K562 (cell line): ENCODE data around the gene CNPY4. TPM values are rescaled to one million over a fixed set of nuclear protein-coding genes. Genes with fewer than 3 reads are reported as not detected.

ENCODE experiments used
- E2F4 ChIP-seq: sonication (generic); formaldehyde crosslinking; IDR thresholded peaks from 2 replicates; pipeline ENCODE4 v1.8.0; 2022; ENCODE audit warnings: mild to moderate bottlenecking, low read depth, missing genetic modification reagents
- E2F6 ChIP-seq, 2 experiments: IDR thresholded peaks; 2 replicates each; pipeline ENCODE4 v1.6.1; 2011; ENCODE audit warnings: borderline replicate concordance in 1 of 2, control low read depth in 1 of 2, low read depth in 1 of 2, low read length in 1 of 2, mild to moderate bottlenecking in 1 of 2, mixed read lengths in 1 of 2, moderate library complexity in 1 of 2; ENCODE audit not compliant: insufficient read depth in 1 of 2, insufficient read length in 1 of 2, poor library complexity in 1 of 2, severe bottlenecking in 1 of 2; ENCODE audit errors: extremely low read depth in 1 of 2
- EGR1 ChIP-seq: fragments of 450-650 bp; conservative IDR thresholded peaks from 2 replicates; pipeline ENCODE4 v1.6.1; 2017; ENCODE audit warnings: mild to moderate bottlenecking
- KAT2B ChIP-seq: IDR thresholded peaks from one replicate; pipeline ENCODE4 v1.6.1; 2012; ENCODE audit warnings: low read depth, mild to moderate bottlenecking, control low read depth, inconsistent platforms, low read length, moderate library complexity
- KDM2B ChIP-seq: fragments of 250-450 bp; sonication (Bioruptor Pico); IDR thresholded peaks from 2 replicates; pipeline ENCODE4 v1.8.0; 2021; ENCODE audit warnings: mild to moderate bottlenecking, moderate library complexity
- MYC ChIP-seq, 2 experiments: fragments of 250-450 bp in 1 of 2; sonication (Bioruptor Pico) in 1 of 2; IDR thresholded peaks; 2 replicates each; pipeline versions ENCODE4 v1.5.1 to v1.6.1; 2012 to 2021; ENCODE audit warnings: low read depth in 2 of 2, borderline replicate concordance in 1 of 2, improper control_type of control experiment in 1 of 2, low read length in 1 of 2, mild to moderate bottlenecking in 1 of 2, moderate library complexity in 1 of 2
- NR4A1 ChIP-seq, 2 experiments: fragments of 250-450 bp in 1 of 2; fragments of 450-650 bp in 1 of 2; sonication (Bioruptor Pico) in 1 of 2; IDR thresholded peaks; 2 replicates each; pipeline versions ENCODE4 v1.4.0 to v1.6.1; 2016 to 2020; ENCODE audit warnings: mild to moderate bottlenecking in 2 of 2, missing compliant biosample characterization in 1 of 2, missing genetic modification characterization in 1 of 2, moderate library complexity in 1 of 2
- SP1 ChIP-seq: sonication (generic); formaldehyde crosslinking; IDR thresholded peaks from 2 replicates; pipeline ENCODE4 v1.8.1; 2022; ENCODE audit warnings: mild to moderate bottlenecking, missing genetic modification reagents
- SREBF1 ChIP-seq: fragments of 150-350 bp; IDR thresholded peaks from 2 replicates; pipeline ENCODE4 v1.6.1; 2014; ENCODE audit warnings: antibody characterized with exemption, low read depth, low read length, borderline replicate concordance
- THAP12 ChIP-seq: fragments of 250-450 bp; sonication (Bioruptor Pico); IDR thresholded peaks from 2 replicates; pipeline ENCODE4 v1.9.0; 2021; ENCODE audit warnings: mild to moderate bottlenecking, inconsistent platforms
- TRIM28 ChIP-seq: fragments of 450-650 bp; IDR thresholded peaks from 2 replicates; pipeline ENCODE4 v1.6.1; 2017
- ZNF639 ChIP-seq, 2 experiments: fragments of 200-800 bp in 1 of 2; sonication (Bioruptor generic) in 1 of 2; sonication (generic) in 1 of 2; formaldehyde crosslinking in 1 of 2; IDR thresholded peaks in 1 of 2; conservative IDR thresholded peaks in 1 of 2; 2 replicates each; pipeline versions ENCODE4 v1.5.0 to v1.6.1; 2016 to 2020; ENCODE audit warnings: missing compliant biosample characterization in 1 of 2, missing genetic modification characterization in 1 of 2, missing genetic modification reagents in 1 of 2
- ZZZ3 ChIP-seq: fragments of 450-650 bp; IDR thresholded peaks from 2 replicates; pipeline ENCODE4 v1.6.1; 2016; ENCODE audit warnings: antibody characterized with exemption, mild to moderate bottlenecking, moderate library complexity
- polyA plus RNA-seq, 8 experiments: library from polyadenylated mRNA; depleted of rRNA in 4 of 8; stranded (reverse) in 5 of 8; unstranded in 3 of 8; fragments of >200 nt; fragmentation: Nextera tagmentation in 2 of 8; fragmentation: Illumina TruSeq in 1 of 8; extraction: Ambion mirVana in 2 of 8; extraction: Trizol in 1 of 8; gene quantifications; 2 replicates each; pipeline versions ENCODE4 v1.2.1 to v1.2.3, GENCODE V29; 2011 to 2014; ENCODE audit warnings: inconsistent platforms in 1 of 8, missing spikeins in 1 of 8
- total RNA-seq, 7 experiments: library from RNA; depleted of rRNA in 6 of 7; stranded (reverse); fragments of >200 nt in 6 of 7; fragmentation: Illumina TruSeq in 2 of 7; extraction: Trizol in 2 of 7; gene quantifications; 2 replicates each; pipeline versions ENCODE4 v1.2.1 to v1.2.3, GENCODE V29; 2011 to 2021; ENCODE audit warnings: low replicate concordance in 1 of 7
- TF ChIP-seq, protein P1 (sequence below): fragments of 450-650 bp; IDR thresholded peaks from 2 replicates; pipeline ENCODE4 v1.6.1; 2016; ENCODE audit warnings: mild to moderate bottlenecking

The CNPY4 gene
- total and polyA plus RNA-seq, 9 of the 15 experiments (the other 6 are each of a cell fraction or from before 2014, with no cell fraction given): 1.9 to 11.2 (median 7.0) TPM

- TF ChIP-seq E2F6 (IDR thresholded peaks at IDR 0.05; ENCODE audit: borderline replicate concordance in 1 of 2, extremely low read depth in 1 of 2, insufficient read depth in 1 of 2, insufficient read length in 1 of 2, low read depth in 1 of 2, low read length in 1 of 2, poor library complexity in 1 of 2, severe bottlenecking in 1 of 2) (peak in 1 of 2 experiments; percentile 65), SREBF1 (no peak), NR4A1 (CRISPR knock-in tag; IDR thresholded peaks at IDR 0.05) (no peak), NR4A1 (tag; IDR thresholded peaks at IDR 0.05) (peak; percentile 78), EGR1 (no peak), ZNF639 (CRISPR knock-in tag; conservative IDR thresholded peaks at IDR 0.05 in 1 of 2, IDR thresholded peaks at IDR 0.05 in 1 of 2) (no peak; a peak in 1 of 4 replicates), ZZZ3 (no peak), SP1 (CRISPR knock-in tag) (no peak), KAT2B (no peak), KDM2B (CRISPR knock-in tag) (peak; percentile 75; the same call in 1 of the 2 replicates), TRIM28 (peak; percentile 13; the same call in 1 of the 2 replicates), E2F4 (CRISPR knock-in tag) (no peak), MYC (IDR thresholded peaks at IDR 0.05; ENCODE audit: low read depth, low read length) (no peak), MYC (CRISPR knock-in tag; IDR thresholded peaks at IDR 0.05; ENCODE audit: borderline replicate concordance, low read depth) (peak; percentile 71; the same call in 1 of the 2 replicates), THAP12 (CRISPR knock-in tag) (peak; percentile 75)
- TF ChIP-seq, protein P1, sequence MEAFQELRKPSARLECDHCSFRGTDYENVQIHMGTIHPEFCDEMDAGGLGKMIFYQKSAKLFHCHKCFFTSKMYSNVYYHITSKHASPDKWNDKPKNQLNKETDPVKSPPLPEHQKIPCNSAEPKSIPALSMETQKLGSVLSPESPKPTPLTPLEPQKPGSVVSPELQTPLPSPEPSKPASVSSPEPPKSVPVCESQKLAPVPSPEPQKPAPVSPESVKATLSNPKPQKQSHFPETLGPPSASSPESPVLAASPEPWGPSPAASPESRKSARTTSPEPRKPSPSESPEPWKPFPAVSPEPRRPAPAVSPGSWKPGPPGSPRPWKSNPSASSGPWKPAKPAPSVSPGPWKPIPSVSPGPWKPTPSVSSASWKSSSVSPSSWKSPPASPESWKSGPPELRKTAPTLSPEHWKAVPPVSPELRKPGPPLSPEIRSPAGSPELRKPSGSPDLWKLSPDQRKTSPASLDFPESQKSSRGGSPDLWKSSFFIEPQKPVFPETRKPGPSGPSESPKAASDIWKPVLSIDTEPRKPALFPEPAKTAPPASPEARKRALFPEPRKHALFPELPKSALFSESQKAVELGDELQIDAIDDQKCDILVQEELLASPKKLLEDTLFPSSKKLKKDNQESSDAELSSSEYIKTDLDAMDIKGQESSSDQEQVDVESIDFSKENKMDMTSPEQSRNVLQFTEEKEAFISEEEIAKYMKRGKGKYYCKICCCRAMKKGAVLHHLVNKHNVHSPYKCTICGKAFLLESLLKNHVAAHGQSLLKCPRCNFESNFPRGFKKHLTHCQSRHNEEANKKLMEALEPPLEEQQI: no peak
Observed at GRCh38 chr7:100126239-100126930, 7.0 kb downstream of the CNPY4 start (continued).
